Measurements from ENCODE around the gene TOM1L1.

Gene TOM1L1

DNA sequence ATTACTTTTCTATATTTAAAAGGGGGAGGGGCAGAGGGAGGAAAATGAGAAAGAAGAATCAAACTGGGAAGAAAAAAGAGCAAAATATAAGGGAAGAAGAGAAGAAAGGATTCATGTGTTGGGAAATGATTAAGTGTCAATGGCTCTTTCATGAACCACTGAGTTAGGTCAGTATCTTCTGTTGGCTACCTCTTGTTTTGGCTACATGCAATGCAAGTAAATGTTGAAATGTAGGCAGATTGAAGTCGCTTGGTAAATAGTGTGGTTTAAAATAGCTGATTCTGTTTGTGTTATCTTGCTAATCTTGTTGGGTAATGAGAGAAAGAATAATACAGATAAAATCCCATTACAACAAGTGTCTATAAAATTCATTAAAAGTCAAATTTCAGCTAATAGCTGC, 40.6 kb downstream of the TOM1L1 start:
- Histone ChIP-seq H3K27ac (ENCODE audit: low read depth, low read length) (no peak overlapping the region), H2BK5ac (ENCODE audit: low read depth, low read length, poor library complexity) (no peak overlapping the region), H4K8ac (ENCODE audit: low read depth, low read length) (no peak overlapping the region), H3K4me1 (ENCODE audit: control insufficient read depth in 1 of 2, insufficient read depth in 2 of 2, low read length in 2 of 2) (no peaks in the 10 kb centered on the region), H3K14ac (ENCODE audit: low read length) (no peak overlapping the region), H2AFZ (ENCODE audit: insufficient read depth, low read length, poor library complexity) (no peak overlapping the region), H3K23ac (ENCODE audit: low read length) (no peak overlapping the region), H4K91ac (ENCODE audit: low read depth, low read length) (no peak overlapping the region), H3K36me3 (ENCODE audit: control insufficient read depth in 1 of 2, insufficient read depth in 2 of 2, low read length in 2 of 2) (peaks cover 0 to 3% of the 10 kb centered on the region in 2 experiments), H3K4ac (ENCODE audit: low read depth, low read length) (no peak overlapping the region), H3K79me1 (ENCODE audit: low read length) (no peaks in the 10 kb centered on the region), H3K9ac (ENCODE audit: low read length) (no peak overlapping the region), H3K9me3 (ENCODE audit: insufficient read depth, low read depth, low read length) (no peaks in the 10 kb centered on the region), H3K27me3 (ENCODE audit: insufficient read depth, low read length) (no peaks in the 10 kb centered on the region), H2BK12ac (ENCODE audit: low read length) (no peak overlapping the region), H4K12ac (ENCODE audit: low read depth, low read length) (no peak overlapping the region), H3K18ac (ENCODE audit: low read length) (no peak overlapping the region), H3K79me2 (ENCODE audit: control insufficient read depth, insufficient read depth, low read length, poor library complexity) (no peaks in the 10 kb centered on the region), H3K4me2 (ENCODE audit: low read length) (no peak overlapping the region), H3K4me3 (ENCODE audit: low read depth, low read length) (no peak overlapping the region), H2AK5ac (ENCODE audit: low read length) (no peak overlapping the region), H2BK120ac (ENCODE audit: insufficient read depth, low read length, poor library complexity) (no peak overlapping the region)
- WGBS (ENCODE audit: extremely low coverage, insufficient coverage, insufficient read length), result no CpG with 5 or more reads among the region's 1 CpG
- no peak for DNase-seq

- Histone ChIP-seq H4K8ac (ENCODE audit: low read depth, low read length) (no peak overlapping the region), H4K12ac (ENCODE audit: low read depth, low read length) (no peak overlapping the region), H2BK120ac (ENCODE audit: insufficient read depth, low read length, poor library complexity) (no peak overlapping the region), H2BK5ac (ENCODE audit: low read depth, low read length, poor library complexity) (no peak overlapping the region), H2AK5ac (ENCODE audit: low read length) (no peak overlapping the region), H2BK12ac (ENCODE audit: low read length) (no peak overlapping the region), H3K4me3 (ENCODE audit: low read depth, low read length) (no peak overlapping the region), H3K4ac (ENCODE audit: low read depth, low read length) (no peak overlapping the region), H3K36me3 (ENCODE audit: control insufficient read depth in 1 of 2, insufficient read depth in 2 of 2, low read length in 2 of 2) (no peaks in the 10 kb centered on the region), H3K27ac (ENCODE audit: low read depth, low read length) (no peak overlapping the region), H3K18ac (ENCODE audit: low read length) (no peak overlapping the region), H3K14ac (ENCODE audit: low read length) (no peak overlapping the region), H3K79me1 (ENCODE audit: low read length) (no peaks in the 10 kb centered on the region), H3K79me2 (ENCODE audit: control insufficient read depth, insufficient read depth, low read length, poor library complexity) (no peaks in the 10 kb centered on the region), H3K23ac (ENCODE audit: low read length) (no peak overlapping the region), H3K27me3 (ENCODE audit: insufficient read depth, low read length) (no peaks in the 10 kb centered on the region), H3K4me1 (ENCODE audit: control insufficient read depth in 1 of 2, insufficient read depth in 2 of 2, low read length in 2 of 2) (peaks cover 0 to 3% of the 10 kb centered on the region in 2 experiments), H4K91ac (ENCODE audit: low read depth, low read length) (no peak overlapping the region), H3K4me2 (ENCODE audit: low read length) (no peak overlapping the region), H2AFZ (ENCODE audit: insufficient read depth, low read length, poor library complexity) (no peak overlapping the region), H3K9ac (ENCODE audit: low read length) (no peak overlapping the region), H3K9me3 (ENCODE audit: insufficient read depth, low read depth, low read length) (no peaks in the 10 kb centered on the region)
- DNase-seq, result no peak
- no CpG with 5 or more reads among the region's 1 CpG for WGBS (ENCODE audit: extremely low coverage, insufficient coverage, insufficient read length)
Observed at GRCh38 chr17:54944796-54945195, 44.1 kb downstream of the TOM1L1 start.

DNA sequence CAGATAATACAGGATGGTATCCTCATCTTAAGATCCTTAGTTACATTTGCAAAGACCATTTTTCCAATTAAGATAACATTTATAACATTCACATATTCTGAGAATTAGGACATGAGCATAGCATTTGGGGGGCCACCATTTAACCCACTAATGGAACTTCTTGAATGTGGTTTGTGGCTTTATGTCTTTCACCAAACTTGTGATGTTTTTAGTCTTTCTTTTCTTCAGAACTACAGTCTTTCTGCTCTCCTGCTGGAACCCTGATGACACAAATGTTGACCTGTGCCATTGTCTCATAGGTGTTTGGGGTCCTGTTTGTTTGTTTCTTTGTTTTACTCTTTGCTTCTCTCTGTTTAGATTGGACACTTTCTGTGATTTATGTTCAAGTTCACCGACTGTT, 44.6 kb downstream of the TOM1L1 start:
- Histone ChIP-seq H2BK5ac (ENCODE audit: low read depth, low read length, poor library complexity) (no peak overlapping the region), H3K9me3 (ENCODE audit: insufficient read depth, low read depth, low read length) (no peaks in the 10 kb centered on the region), H2BK12ac (ENCODE audit: low read length) (no peak overlapping the region), H2AK5ac (ENCODE audit: low read length) (no peak overlapping the region), H4K8ac (ENCODE audit: low read depth, low read length) (no peak overlapping the region), H3K27ac (ENCODE audit: low read depth, low read length) (no peak overlapping the region), H4K91ac (ENCODE audit: low read depth, low read length) (no peak overlapping the region), H3K79me2 (ENCODE audit: control insufficient read depth, insufficient read depth, low read length, poor library complexity) (no peaks in the 10 kb centered on the region), H3K4me2 (ENCODE audit: low read length) (no peak overlapping the region), H2AFZ (ENCODE audit: insufficient read depth, low read length, poor library complexity) (no peak overlapping the region), H3K9ac (ENCODE audit: low read length) (no peak overlapping the region), H3K18ac (ENCODE audit: low read length) (no peak overlapping the region), H3K4ac (ENCODE audit: low read depth, low read length) (no peak overlapping the region), H3K14ac (ENCODE audit: low read length) (no peak overlapping the region), H3K23ac (ENCODE audit: low read length) (no peak overlapping the region), H3K79me1 (ENCODE audit: low read length) (no peaks in the 10 kb centered on the region), H3K27me3 (ENCODE audit: insufficient read depth, low read length) (no peaks in the 10 kb centered on the region), H3K4me1 (ENCODE audit: control insufficient read depth in 1 of 2, insufficient read depth in 2 of 2, low read length in 2 of 2) (peaks cover 0 to 3% of the 10 kb centered on the region in 2 experiments), H4K12ac (ENCODE audit: low read depth, low read length) (no peak overlapping the region), H3K4me3 (ENCODE audit: low read depth, low read length) (no peak overlapping the region), H2BK120ac (ENCODE audit: insufficient read depth, low read length, poor library complexity) (no peak overlapping the region), H3K36me3 (ENCODE audit: control insufficient read depth in 1 of 2, insufficient read depth in 2 of 2, low read length in 2 of 2) (no peaks in the 10 kb centered on the region)
- no peak for DNase-seq
- no CpG with 5 or more reads among the region's 1 CpG for WGBS (ENCODE audit: extremely low coverage, insufficient coverage, insufficient read length)

DNA sequence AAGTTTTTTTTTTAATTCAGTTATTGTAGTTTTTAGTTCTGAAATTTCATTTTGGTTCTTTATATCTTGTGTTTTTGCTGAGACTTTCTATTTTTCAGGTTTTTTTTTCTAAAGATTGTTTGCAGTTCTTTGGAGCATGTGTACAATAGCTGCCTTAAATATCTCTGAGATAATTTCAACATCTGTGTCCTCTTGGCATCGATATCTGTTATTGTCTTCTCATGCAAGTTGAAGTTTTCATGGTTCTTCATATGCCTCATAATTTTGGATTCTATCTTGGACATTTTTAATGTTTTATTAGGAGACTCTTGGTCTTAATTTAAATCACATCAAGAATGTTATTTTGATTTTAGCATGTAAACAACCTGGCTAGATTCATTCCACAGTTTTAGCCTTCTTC, 45.0 kb downstream of the TOM1L1 start:
- no peak for DNase-seq
- Histone ChIP-seq H4K8ac (ENCODE audit: low read depth, low read length) (no peak overlapping the region), H4K91ac (ENCODE audit: low read depth, low read length) (no peak overlapping the region), H2AFZ (ENCODE audit: insufficient read depth, low read length, poor library complexity) (no peak overlapping the region), H3K4ac (ENCODE audit: low read depth, low read length) (no peak overlapping the region), H3K79me2 (ENCODE audit: control insufficient read depth, insufficient read depth, low read length, poor library complexity) (no peaks in the 10 kb centered on the region), H3K27me3 (ENCODE audit: insufficient read depth, low read length) (no peaks in the 10 kb centered on the region), H3K79me1 (ENCODE audit: low read length) (no peaks in the 10 kb centered on the region), H3K9ac (ENCODE audit: low read length) (no peak overlapping the region), H3K27ac (ENCODE audit: low read depth, low read length) (no peak overlapping the region), H3K9me3 (ENCODE audit: insufficient read depth, low read depth, low read length) (no peaks in the 10 kb centered on the region), H3K4me1 (ENCODE audit: control insufficient read depth in 1 of 2, insufficient read depth in 2 of 2, low read length in 2 of 2) (peaks cover 0 to 3% of the 10 kb centered on the region in 2 experiments), H3K23ac (ENCODE audit: low read length) (no peak overlapping the region), H2AK5ac (ENCODE audit: low read length) (no peak overlapping the region), H2BK12ac (ENCODE audit: low read length) (no peak overlapping the region), H3K36me3 (ENCODE audit: control insufficient read depth in 1 of 2, insufficient read depth in 2 of 2, low read length in 2 of 2) (no peaks in the 10 kb centered on the region), H4K12ac (ENCODE audit: low read depth, low read length) (no peak overlapping the region), H2BK120ac (ENCODE audit: insufficient read depth, low read length, poor library complexity) (no peak overlapping the region), H3K4me2 (ENCODE audit: low read length) (no peak overlapping the region), H3K14ac (ENCODE audit: low read length) (no peak overlapping the region), H3K4me3 (ENCODE audit: low read depth, low read length) (no peak overlapping the region), H2BK5ac (ENCODE audit: low read depth, low read length, poor library complexity) (no peak overlapping the region), H3K18ac (ENCODE audit: low read length) (no peak overlapping the region)
- WGBS (ENCODE audit: extremely low coverage, insufficient coverage, insufficient read length), result no CpG with 5 or more reads among the region's 1 CpG
